COLO829 (cell line): ENCODE measurements around the gene GNMT.

Source experiments
- DNase-seq: peaks from one replicate; pipeline ENCODE4 v3.0.0; 2012; ENCODE audit warnings: low spot score

Gene GNMT

GRCh38 chr6:42960243-42961019 is at the start of gene GNMT:
TSS of gene GNMT (plus strand) at chr6:42960754. CDS start at chr6:42960768, 14 bp downstream.
- DNase-seq: no peak

- no peak for DNase-seq
Measured at GRCh38 chr6:42911171-42912021, 49.2 kb upstream of the GNMT start.

DNA sequence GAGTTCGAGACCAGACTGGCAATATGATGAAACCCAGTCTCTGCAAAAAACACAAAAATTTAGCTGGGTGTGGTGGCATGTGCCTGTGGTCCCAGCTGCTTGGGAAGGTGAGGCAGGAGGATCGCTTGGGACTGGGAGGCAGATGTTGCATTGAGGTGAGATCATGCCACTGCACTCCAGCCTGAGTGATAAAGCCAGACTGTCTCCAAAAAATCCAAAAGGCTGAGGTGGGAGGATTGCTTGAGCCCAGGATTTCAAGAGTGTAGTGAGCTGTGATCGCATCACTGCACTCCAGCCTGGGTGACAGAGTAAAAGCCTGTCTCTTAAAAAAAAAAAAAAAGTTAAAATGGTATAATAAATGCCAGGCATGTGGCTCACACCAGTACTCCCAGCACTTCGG is 46.0 kb upstream of the GNMT start:
- no peak for DNase-seq

GRCh38 chr6:42915732-42916131 is 44.8 kb upstream of the GNMT start, which contains the start of gene PTCRA:
TSS of gene PTCRA (plus strand) at chr6:42916053. CDS start at chr6:42916070, 17 bp downstream.
- DNase-seq: no peak

DNA sequence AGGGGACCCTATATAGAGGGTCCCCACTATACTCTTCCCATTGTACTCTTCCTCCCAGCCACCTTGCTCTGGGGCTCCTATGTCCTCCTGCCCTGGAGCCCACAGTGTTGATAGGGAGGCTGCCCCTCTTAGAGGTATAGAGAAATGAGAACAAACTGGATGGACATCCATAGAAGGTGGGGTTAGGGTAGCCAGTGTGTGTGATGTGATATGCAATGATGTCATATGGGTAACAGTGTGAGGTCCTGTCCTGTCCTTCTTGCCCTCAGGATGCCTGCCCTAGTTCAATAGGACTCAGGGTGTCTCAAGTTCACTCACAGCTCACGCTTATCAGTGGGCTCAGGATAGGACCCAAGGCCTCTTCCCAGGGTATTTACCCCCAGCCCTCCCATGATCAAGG is 44.3 kb upstream of the GNMT start:
- no peak for DNase-seq

DNA sequence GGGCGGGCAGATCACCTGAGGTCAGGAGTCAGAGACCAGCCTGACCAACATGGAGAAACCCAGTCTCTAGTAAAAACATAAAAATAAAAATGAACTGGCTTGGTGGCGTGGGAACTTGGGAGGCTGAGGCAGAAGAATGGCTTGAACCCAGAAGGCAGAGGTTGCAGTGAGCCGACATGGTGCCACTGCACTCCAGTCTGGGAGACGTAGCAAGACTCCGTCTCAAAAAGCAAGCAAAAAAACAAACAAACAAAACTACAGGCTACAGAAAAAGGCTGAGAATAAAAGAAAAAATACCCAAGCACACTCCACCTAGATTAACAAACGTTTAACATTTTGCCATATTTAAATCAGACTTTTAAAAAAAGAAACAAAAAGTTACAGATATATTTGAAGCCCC is 38.8 kb upstream of the GNMT start:
- no peak for DNase-seq

DNA sequence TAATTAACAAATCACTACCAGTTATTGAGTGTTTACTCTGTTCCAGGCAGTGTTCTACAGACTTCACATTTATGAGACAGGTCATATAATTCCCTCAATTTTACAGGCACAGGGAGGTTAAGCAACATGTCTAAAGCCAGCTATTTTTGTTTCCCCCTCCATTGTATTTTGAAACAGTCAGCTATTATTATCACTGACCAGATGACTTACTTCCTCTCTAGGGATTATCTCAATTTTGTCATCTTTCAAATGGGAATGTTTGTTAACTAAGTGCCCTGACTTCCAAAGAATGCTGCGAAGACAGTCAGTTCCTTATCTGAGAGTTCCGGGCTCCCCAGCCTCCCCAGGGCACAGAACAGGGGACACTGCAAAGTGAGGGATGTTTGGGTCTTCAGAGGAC is 36.9 kb upstream of the GNMT start:
- peak; percentile 46 for DNase-seq

DNA sequence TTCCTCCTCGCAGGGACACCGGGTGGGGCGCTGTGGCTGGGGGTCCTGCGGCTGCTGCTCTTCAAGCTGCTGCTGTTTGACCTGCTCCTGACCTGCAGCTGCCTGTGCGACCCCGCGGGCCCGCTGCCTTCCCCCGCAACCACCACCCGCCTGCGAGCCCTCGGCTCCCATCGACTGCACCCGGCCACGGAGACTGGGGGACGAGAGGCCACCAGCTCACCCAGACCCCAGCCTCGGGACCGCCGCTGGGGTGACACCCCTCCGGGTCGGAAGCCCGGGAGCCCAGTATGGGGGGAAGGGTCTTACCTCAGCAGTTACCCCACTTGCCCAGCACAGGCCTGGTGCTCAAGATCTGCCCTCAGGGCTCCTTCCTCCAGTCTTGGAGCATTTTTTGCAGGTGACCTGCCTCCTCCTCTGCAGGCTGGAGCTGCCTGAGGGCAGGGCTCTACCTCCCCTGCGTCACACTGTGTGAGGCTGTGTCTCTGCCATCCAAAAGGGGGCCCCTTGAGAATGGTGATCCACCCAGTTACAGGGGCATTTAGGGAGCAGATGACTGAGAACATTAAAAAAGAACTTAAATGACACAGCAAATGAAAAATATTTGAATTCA is 35.2 kb upstream of the GNMT start:
- no peak for DNase-seq

- peak; percentile 95 for DNase-seq
Measured at GRCh38 chr6:42928986-42929820, 31.4 kb upstream of the GNMT start, which contains the start of gene CNPY3. TSS of gene CNPY3 (plus strand) at chr6:42929480. CDS start at chr6:42929571, 91 bp downstream.

- peak; percentile 22 for DNase-seq
Measured at GRCh38 chr6:42929821-42930360, 30.7 kb upstream of the GNMT start.

DNA sequence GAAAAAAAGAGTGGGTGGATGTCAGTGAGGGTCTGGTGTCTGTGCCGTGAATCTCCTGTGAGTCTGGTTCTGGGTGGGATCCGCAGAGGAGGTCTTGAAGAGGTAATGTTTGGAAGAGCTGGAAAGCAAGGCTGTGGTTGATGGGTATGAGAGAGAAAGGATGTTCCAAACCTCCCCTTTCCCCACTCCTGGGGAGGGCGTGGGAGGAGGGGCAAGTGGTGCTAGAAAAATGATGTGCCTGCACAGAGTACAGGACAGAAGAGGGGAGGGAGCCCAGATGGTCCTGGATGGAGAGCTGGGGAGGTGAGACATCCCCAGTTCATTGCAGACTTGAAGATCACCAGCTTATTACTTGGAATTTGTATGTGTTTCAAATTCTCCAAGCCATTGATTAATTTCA is 28.1 kb upstream of the GNMT start:
- DNase-seq: no peak

DNA sequence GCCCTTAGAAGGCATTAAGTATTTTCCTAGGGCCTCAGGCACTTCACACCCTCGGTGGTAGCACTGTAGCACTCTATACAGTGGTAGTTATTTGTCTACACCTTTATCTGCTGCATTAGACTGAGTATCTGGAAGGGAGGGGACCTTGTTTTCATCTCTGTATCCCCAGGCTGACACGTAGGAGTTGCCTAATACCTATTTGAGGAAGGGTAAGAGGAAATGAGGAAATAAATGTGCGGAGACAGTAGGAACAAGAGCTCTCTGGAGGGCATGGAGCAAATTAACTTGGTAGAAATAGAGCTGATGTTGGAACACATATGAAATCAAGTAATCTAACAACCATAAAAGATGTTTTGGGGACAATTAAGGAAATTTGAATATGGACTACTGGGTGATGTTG is 27.3 kb upstream of the GNMT start:
- no peak for DNase-seq

DNA sequence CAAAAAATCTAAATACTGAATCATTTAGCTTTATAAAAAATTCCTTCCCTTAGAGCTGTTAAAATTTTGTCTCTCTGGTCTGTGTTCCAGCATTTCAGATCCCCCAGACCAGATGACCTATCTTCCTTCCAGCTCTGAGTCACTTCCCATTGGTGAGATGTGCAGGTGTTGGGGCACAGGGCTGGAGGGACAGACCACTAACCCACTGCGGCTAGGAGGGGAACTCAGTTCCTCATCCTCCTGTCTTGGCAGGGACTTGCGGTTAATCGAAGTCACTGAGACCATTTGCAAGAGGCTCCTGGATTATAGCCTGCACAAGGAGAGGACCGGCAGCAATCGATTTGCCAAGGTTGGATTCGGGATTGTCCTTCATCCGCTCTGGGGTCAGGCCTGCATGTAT is 25.2 kb upstream of the GNMT start:
- DNase-seq: no peak

- no peak for DNase-seq
Measured at GRCh38 chr6:42936398-42936797, 24.2 kb upstream of the GNMT start.

DNA sequence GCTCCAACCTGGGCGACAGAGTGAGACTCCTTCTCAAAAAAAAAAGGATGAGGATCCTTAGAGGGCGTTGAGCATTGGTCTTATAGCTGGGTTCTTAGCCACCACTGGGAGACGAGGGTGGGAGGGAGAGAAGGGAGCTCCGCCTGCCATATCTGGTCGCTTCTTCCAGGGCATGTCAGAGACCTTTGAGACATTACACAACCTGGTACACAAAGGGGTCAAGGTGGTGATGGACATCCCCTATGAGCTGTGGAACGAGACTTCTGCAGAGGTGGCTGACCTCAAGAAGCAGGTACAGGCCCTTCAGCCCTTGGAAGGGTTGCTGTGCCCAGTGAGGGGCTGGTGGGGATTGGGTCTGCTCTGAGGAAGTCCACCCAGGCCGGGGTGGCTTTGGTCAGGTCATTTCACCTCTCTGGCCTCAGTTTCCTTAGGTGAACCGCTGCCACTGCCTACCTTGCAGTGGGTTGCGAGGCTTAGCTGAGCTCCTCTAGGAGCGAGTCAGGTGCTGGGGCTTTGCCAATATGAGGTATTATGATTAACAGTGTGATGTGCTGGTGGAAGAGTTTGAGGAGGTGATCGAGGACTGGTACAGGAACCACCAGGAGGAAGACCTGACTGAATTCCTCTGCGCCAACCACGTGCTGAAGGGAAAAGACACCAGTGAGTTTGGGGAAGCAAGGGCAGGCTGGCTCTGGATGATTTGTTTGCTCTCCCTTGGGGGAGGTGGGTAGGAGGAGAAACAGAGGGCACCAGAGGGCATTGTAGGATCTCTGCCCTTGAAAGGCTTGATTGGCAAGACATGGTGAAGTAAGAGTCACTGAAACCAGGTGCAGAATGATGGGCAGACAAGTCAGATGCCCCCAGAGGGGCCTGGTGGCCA is 22.8 kb upstream of the GNMT start:
- no peak for DNase-seq

DNA sequence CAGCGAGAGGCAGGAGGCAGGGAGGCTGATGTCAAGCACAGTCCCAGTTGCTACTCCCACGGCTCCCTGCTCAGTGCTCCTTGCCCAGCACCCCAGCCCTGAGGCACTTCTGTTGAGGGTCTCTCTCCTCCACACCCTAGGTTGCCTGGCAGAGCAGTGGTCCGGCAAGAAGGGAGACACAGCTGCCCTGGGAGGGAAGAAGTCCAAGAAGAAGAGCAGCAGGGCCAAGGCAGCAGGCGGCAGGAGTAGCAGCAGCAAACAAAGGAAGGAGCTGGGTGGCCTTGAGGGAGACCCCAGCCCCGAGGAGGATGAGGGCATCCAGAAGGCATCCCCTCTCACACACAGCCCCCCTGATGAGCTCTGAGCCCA is 22.1 kb upstream of the GNMT start:
- DNase-seq: no peak

DNA sequence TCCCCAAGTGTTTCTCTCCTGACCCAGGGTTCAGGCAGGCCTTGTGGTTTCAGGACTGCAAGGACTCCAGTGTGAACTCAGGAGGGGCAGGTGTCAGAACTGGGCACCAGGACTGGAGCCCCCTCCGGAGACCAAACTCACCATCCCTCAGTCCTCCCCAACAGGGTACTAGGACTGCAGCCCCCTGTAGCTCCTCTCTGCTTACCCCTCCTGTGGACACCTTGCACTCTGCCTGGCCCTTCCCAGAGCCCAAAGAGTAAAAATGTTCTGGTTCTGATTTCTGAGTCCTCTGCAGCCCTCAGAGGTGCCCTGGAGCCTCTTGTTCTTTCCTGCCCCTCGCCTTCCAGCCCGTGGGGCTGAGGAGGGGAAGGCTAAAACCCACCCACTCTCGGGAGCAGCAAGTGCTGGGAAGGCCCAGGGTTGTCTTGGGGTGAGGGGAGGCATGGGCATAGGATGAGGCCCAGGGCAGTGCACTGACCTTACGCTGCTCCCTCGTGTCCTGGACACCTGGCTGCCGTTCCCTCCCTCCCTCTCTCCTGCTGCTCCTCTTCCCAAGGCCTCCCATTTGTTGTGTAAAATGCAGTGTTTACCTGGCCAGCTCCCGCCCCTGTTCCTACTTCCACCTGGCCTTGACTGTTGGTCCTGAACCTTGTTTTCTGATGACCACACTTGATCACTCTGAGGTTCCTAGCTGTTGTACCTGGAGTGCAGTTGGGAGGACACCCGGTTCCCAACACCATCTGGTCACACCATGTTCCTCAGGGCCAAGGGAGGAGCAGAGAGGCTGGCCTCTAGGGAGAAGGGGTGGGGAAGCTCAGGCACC is 21.4 kb upstream of the GNMT start:
- DNase-seq: no peak

- no peak for DNase-seq
Measured at GRCh38 chr6:42939810-42940167, 20.8 kb upstream of the GNMT start.

- no peak for DNase-seq
Measured at GRCh38 chr6:42940493-42941045, 20.0 kb upstream of the GNMT start.
